HG03342 (cell line): Measurements from ENCODE around the gene FAM20C.

Source experiments
- ATAC-seq: cut with Tn5 transposase; IDR thresholded peaks from one replicate; pipeline ENCODE4 v1.9.1; 2021; ENCODE audit warnings: mild to moderate bottlenecking, moderate library complexity; ENCODE audit not compliant: unreplicated experiment

The FAM20C gene

GRCh38 chr7:300546-301290 lies 108.3 kb downstream of the FAM20C start:
- ATAC-seq, result no peak

- no peak for ATAC-seq
Measured at GRCh38 chr7:301291-302053, 109.1 kb downstream of the FAM20C start.

GRCh38 chr7:302054-302992 lies 110.0 kb downstream of the FAM20C start:
- no peak for ATAC-seq

GRCh38 chr7:303425-303824 lies 111.1 kb downstream of the FAM20C start:
- no peak for ATAC-seq

GRCh38 chr7:303884-304573 lies 111.7 kb downstream of the FAM20C start:
- ATAC-seq, result no peak

- no peak for ATAC-seq
Measured at GRCh38 chr7:304574-305409, 112.4 kb downstream of the FAM20C start.

GRCh38 chr7:305410-306151 lies 113.2 kb downstream of the FAM20C start:
- ATAC-seq, result no peak

- ATAC-seq, result no peak
Measured at GRCh38 chr7:307970-308369, 115.6 kb downstream of the FAM20C start.

GRCh38 chr7:309586-310228 lies 117.3 kb downstream of the FAM20C start:
- ATAC-seq, result no peak
